ENCODE results near the gene SH3YL1.

The SH3YL1 gene

GRCh38 chr2:169741-170140, 94.1 kb downstream of the SH3YL1 start:
- no peak overlapping the region for H3K9ac ChIP-seq (ENCODE audit: low read length)

More at GRCh38 chr2:169741-170140, 94.1 kb downstream of the SH3YL1 start:
- Histone ChIP-seq H2BK5ac (ENCODE audit: low read depth, low read length, poor library complexity, severe bottlenecking) (no peak overlapping the region), H2BK120ac (ENCODE audit: low read depth, low read length) (no peak overlapping the region), H2AFZ (ENCODE audit: low read depth, low read length) (no peak overlapping the region), H3K9me3 (ENCODE audit: control insufficient read depth, low read length) (no peaks in the 10 kb centered on the region), H2BK12ac (ENCODE audit: low read length in 2 of 2) (no peak overlapping the region), H3K36me3 (ENCODE audit: control insufficient read depth in 1 of 2, insufficient read depth in 2 of 2, low read depth in 1 of 2, low read length in 2 of 2) (no peaks in the 10 kb centered on the region), H3K4me3 (ENCODE audit: insufficient read depth in 1 of 2, low read depth in 1 of 2, low read length in 2 of 2) (no peak overlapping the region), H2BK15ac (ENCODE audit: low read depth, poor library complexity, severe bottlenecking) (no peak overlapping the region), H3K23ac (ENCODE audit: low read length in 2 of 2) (no peak overlapping the region), H3K27ac (ENCODE audit: low read length, poor library complexity, severe bottlenecking) (no peak overlapping the region), H3K79me1 (replicated peaks; ENCODE audit: low read length, poor library complexity, severe bottlenecking) (no peaks in the 10 kb centered on the region), H3K4ac (ENCODE audit: low read depth in 1 of 2, low read length in 2 of 2) (no peak overlapping the region), H3K4me1 (ENCODE audit: control insufficient read depth, insufficient read depth, low read depth, low read length) (no peaks in the 10 kb centered on the region), H4K8ac (ENCODE audit: low read length) (no peak overlapping the region), H4K91ac (ENCODE audit: low read length) (no peak overlapping the region), H2AK5ac (ENCODE audit: low read length, severe bottlenecking) (no peak overlapping the region), H3K14ac (ENCODE audit: low read length in 2 of 2) (no peak overlapping the region), H3K4me2 (ENCODE audit: low read length, poor library complexity, severe bottlenecking) (no peak overlapping the region), H3K27me3 (ENCODE audit: control insufficient read depth in 1 of 2, insufficient read depth in 1 of 2, low read length in 2 of 2) (no peaks in the 10 kb centered on the region), H3K18ac (ENCODE audit: low read depth in 1 of 2, low read length in 2 of 2) (no peak overlapping the region)
- WGBS = 86% methylated on average over 1 of the region's 3 CpGs
- no peak for DNase-seq
